ENCODE measurements around the gene TUBB. TPM values are rescaled to one million over a fixed set of nuclear protein-coding genes. Genes with fewer than 3 reads are reported as not detected.

The TUBB gene
- total and polyA plus RNA-seq, 12 donors: 90.3 to 473 (median 214) TPM

DNA sequence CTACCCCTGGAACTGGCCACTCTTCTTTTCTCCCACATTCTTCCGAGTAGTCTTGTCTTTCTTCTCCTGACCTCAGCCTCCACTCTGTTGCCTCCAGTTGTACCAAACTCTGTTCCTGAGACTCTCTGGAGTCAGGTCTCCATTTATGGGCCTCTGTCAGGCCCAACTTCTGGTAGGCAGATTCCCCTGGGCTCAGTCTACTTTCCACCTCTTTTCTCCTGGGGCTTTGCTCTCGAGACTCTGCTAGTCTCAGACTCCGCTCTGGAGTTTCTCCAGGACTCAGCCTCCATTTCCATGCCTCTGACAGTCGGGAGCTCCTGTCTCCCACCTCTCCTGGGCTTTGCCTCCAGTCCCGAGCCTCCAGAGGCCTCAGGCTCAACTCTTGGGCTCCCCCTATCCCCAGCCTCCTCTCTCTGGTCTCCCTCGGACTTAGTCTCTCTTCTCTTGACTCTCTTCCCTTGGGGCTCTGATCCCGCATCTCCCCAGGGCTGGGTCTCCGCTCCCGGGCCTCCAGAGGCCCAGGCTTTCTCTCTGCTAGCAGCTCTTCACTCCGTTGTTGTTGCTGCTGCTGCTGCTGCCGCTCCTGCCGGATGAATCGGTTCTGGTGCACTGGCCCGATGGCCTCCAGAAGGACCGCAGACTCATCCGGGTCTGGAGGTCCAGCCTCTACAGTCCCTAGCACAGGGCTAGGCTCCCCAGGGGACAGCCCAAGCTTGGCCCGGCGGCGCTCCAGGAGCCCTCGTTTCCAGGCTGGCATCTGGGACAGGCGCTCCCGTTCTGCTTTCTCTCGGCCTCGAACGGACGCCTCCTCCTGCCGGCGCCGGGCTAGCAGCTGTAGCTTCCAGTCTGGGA, 34.8 kb upstream of the TUBB start:
- intact Hi-C loops (cut with DNase I): loop anchor here (2.0 kb wide), 1 partner anchor 35 kb away; the partner anchor contains the start of gene TUBB (in 2 of the 2)
- DNase-seq: no peak
- Histone ChIP-seq H3K36me3 (replicated peaks in 1 of 2) (no peaks in the 10 kb centered on the region), H3K27ac (peak overlapping the region in 4 of 5 donors; percentile 94 to 98 (median 96)), H3K4me3 (peak overlapping the region in 2 of 4 donors; percentile 72 to 87), H3K4me1 (replicated peaks in 1 of 2) (peaks cover 53 to 79% of the 10 kb centered on the region in 2 donors), H3K9me3 (replicated peaks in 1 of 3) (no peaks in the 10 kb centered on the region), H3K27me3 (no peaks in the 10 kb centered on the region)
- TF ChIP-seq POLR2A (IDR thresholded peaks at IDR 0.05) (no peak), CTCF (IDR thresholded peaks at IDR 0.05) (no peak)
- WGBS, 4 donors: 52 to 67% (median 56%) methylated on average over 19 to 29 of the region's 29 CpGs

- WGBS, 4 donors: 2 to 9% (median 5%) methylated on average over 13 to 41 of the region's 41 CpGs
- H3K27ac ChIP-seq: peak within 1 kb of the TSS; percentile 94 to 98 (median 95)
- peaks cover 56 to 75% of the 10 kb centered on the region in 2 donors for H3K4me1 ChIP-seq (replicated peaks in 1 of 2)
Observed at GRCh38 chr6:30686009-30686907, 33.9 kb upstream of the TUBB start, which contains the start of gene PPP1R18. PPP1R18 (minus strand) TSS chr6:30686645; CDS start chr6:30686018, 627 bp downstream.

DNA sequence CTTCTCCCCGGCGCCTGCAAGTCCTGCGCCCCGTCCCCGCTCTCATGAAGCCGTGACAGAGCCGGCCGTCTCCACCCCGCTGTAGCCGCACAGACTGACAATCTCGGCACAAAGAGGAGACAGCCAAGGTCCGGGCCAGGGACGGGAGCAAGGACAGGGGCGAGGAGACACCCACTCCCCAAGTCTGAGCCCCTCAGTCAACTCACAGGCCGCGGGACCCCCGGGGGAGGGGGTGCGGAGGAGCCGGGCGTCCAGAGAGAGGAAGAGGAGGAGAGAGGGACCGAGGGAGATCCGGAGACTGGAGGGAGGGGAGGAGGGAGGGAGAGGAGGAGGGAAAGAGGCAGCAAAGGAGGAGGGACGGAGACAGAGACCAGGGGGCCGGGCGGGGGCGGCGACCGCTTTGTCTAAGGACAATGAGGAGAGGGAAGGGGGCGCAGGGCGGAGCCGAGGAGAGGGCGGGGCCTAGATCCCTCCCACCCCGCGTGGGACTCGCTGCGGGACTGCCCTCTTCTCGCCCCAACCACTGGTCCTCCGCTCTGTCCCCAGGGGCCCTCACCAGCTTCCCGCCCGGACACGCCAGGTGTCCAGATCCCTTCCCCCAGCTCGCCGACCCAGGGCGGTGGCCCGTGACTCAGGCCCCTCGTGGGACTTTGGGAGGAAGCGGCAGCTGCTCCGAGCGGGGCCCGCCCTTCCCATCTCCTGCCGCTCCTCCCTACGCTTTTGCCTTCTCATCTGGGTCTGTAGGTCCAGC, 33.1 kb upstream of the TUBB start:
- peak; percentile 90 to 97 (median 95) for DNase-seq
- TF ChIP-seq CTCF (IDR thresholded peaks at IDR 0.05): peak in 2 of 6 experiments; percentile 9 to 11
- TF ChIP-seq POLR2A (IDR thresholded peaks at IDR 0.05): peak; percentile 9 to 52
- Histone ChIP-seq H3K27ac (peak overlapping the region; percentile 94 to 98 (median 95)), H3K4me1 (replicated peaks in 1 of 2) (peaks cover 50 to 69% of the 10 kb centered on the region in 2 donors), H3K27me3 (no peaks in the 10 kb centered on the region), H3K4me3 (peak overlapping the region; percentile 29 to 87 (median 78)), H3K36me3 (replicated peaks in 1 of 2) (no peaks in the 10 kb centered on the region), H3K9me3 (replicated peaks in 1 of 3) (no peaks in the 10 kb centered on the region)
- intact Hi-C loops (cut with DNase I): loop anchor here (2.0 kb wide), 1 partner anchor 34 kb away; the partner anchor contains the start of gene TUBB (in 2 of the 2)
- 0 to 2% (median 1%) methylated on average over 16 to 52 of the region's 52 CpGs for WGBS, 4 donors

More at GRCh38 chr6:30686009-30686907, 33.9 kb upstream of the TUBB start, which contains the start of gene PPP1R18:
- peak in 6 of 7 donors; percentile 82 to 87 (median 84) for DNase-seq
- peak within 1 kb of the TSS; percentile 29 to 87 (median 78) for H3K4me3 ChIP-seq
- H3K9me3 ChIP-seq (replicated peaks in 1 of 3): no peaks in the 10 kb centered on the region
- no peak for TF ChIP-seq CTCF (IDR thresholded peaks at IDR 0.05)
- peak in 1 of 2 donors; percentile 40 for TF ChIP-seq POLR2A (IDR thresholded peaks at IDR 0.05)
- no peaks in the 10 kb centered on the region for H3K36me3 ChIP-seq (replicated peaks in 1 of 2)
- intact Hi-C loops (cut with DNase I): loop anchor here (2.0 kb wide), 1 partner anchor 35 kb away; the partner anchor contains the start of gene TUBB (in 2 of the 2)
- no peaks in the 10 kb centered on the region for H3K27me3 ChIP-seq
